H9 (cell line): ENCODE measurements around the gene SH3BGR. TPM values are rescaled to one million over a fixed set of nuclear protein-coding genes. Genes with fewer than 3 reads are reported as not detected.

ENCODE experiments used
- DNase-seq: peaks from one replicate; pipeline ENCODE4 v3.0.0-alpha.2; 2017
- H2AFZ ChIP-seq: one replicate; pipeline ENCODE4 v1.6.1; 2013; ENCODE audit warnings: mild to moderate bottlenecking, low read length, control low read depth, moderate library complexity
- H2AK5ac ChIP-seq: 2 replicates; pipeline ENCODE4 v1.6.1; 2013; ENCODE audit warnings: low read length, control low read depth, mixed read lengths; ENCODE audit not compliant: insufficient read length
- H2BK120ac ChIP-seq: one replicate; pipeline ENCODE4 v1.6.1; 2013; ENCODE audit warnings: low read depth, mild to moderate bottlenecking, low read length, control low read depth, inconsistent platforms; ENCODE audit not compliant: poor library complexity, severe bottlenecking
- H2BK12ac ChIP-seq: 2 replicates; pipeline ENCODE4 v1.6.1; 2013; ENCODE audit warnings: low read length, control low read depth, mixed read lengths, low read depth; ENCODE audit not compliant: insufficient read length
- H2BK15ac ChIP-seq: 2 replicates; pipeline ENCODE4 v1.6.1; 2013; ENCODE audit warnings: low read depth, low read length, control low read depth
- H2BK20ac ChIP-seq: one replicate; pipeline ENCODE4 v1.6.1; 2013; ENCODE audit warnings: low read depth, mild to moderate bottlenecking, low read length, control low read depth, inconsistent platforms; ENCODE audit not compliant: poor library complexity, severe bottlenecking
- H2BK5ac ChIP-seq: 2 replicates; pipeline ENCODE4 v1.6.1; 2013; ENCODE audit warnings: low read length, control low read depth, mixed read lengths; ENCODE audit not compliant: insufficient read length
- H3K14ac ChIP-seq: 2 replicates; pipeline ENCODE4 v1.6.1; 2013; ENCODE audit warnings: low read length, control low read depth; ENCODE audit not compliant: insufficient read depth
- H3K18ac ChIP-seq: 2 replicates; pipeline ENCODE4 v1.6.1; 2013; ENCODE audit warnings: low read depth, mild to moderate bottlenecking, mixed read lengths, low read length, control low read depth; ENCODE audit not compliant: insufficient read length
- H3K23ac ChIP-seq: 2 replicates; pipeline ENCODE4 v1.6.1; 2013; ENCODE audit warnings: low read length, control low read depth, mixed read lengths, low read depth; ENCODE audit not compliant: insufficient read length
- H3K23me2 ChIP-seq: 2 replicates; pipeline ENCODE4 v1.6.1; 2013; ENCODE audit warnings: low read depth, mild to moderate bottlenecking, mixed read lengths, low read length, control low read depth; ENCODE audit not compliant: insufficient read length, poor library complexity, severe bottlenecking
- H3K27ac ChIP-seq: 2 replicates; pipeline ENCODE4 v1.5.1; 2013; ENCODE audit warnings: low read length, control low read depth, mixed read lengths, low read depth; ENCODE audit not compliant: insufficient read length
- H3K27me3 ChIP-seq: 2 replicates; pipeline ENCODE4 v1.6.1; 2013; ENCODE audit warnings: low read length, control low read depth, inconsistent platforms; ENCODE audit not compliant: insufficient read depth
- H3K4ac ChIP-seq: 2 replicates; pipeline ENCODE4 v1.6.1; 2013; ENCODE audit warnings: low read depth, mild to moderate bottlenecking, control low read depth, inconsistent platforms, low read length, moderate library complexity
- H3K4me1 ChIP-seq: 2 replicates; pipeline ENCODE4 v1.6.1; 2013; ENCODE audit warnings: low read length, control low read depth, inconsistent platforms; ENCODE audit not compliant: insufficient read depth
- H3K4me2 ChIP-seq: 2 replicates; pipeline ENCODE4 v1.6.1; 2013; ENCODE audit warnings: low read length, control low read depth, mixed read lengths; ENCODE audit not compliant: insufficient read length, insufficient read depth
- H3K56ac ChIP-seq: 2 replicates; pipeline ENCODE4 v1.6.1; 2013; ENCODE audit warnings: low read depth, mild to moderate bottlenecking, mixed read lengths, low read length, control low read depth; ENCODE audit not compliant: insufficient read length
- H3K79me1 ChIP-seq: 2 replicates; pipeline ENCODE4 v1.6.1; 2013; ENCODE audit warnings: low read depth, mild to moderate bottlenecking, moderate library complexity, low read length, control low read depth, inconsistent platforms; ENCODE audit not compliant: insufficient read depth, poor library complexity, severe bottlenecking
- H3K79me2 ChIP-seq: 2 replicates; pipeline ENCODE4 v1.6.1; 2013; ENCODE audit warnings: low read length, control low read depth, inconsistent platforms; ENCODE audit not compliant: insufficient read depth
- H3K9ac ChIP-seq: 2 replicates; pipeline ENCODE4 v1.6.1; 2013; ENCODE audit warnings: low read length, control low read depth, mixed read lengths; ENCODE audit not compliant: insufficient read length; ENCODE audit errors: extremely low read depth
- H3K9me3 ChIP-seq: one replicate; pipeline ENCODE4 v1.6.1; 2013; ENCODE audit warnings: low read depth, low read length, inconsistent platforms; ENCODE audit not compliant: control insufficient read depth
- H3T11ph ChIP-seq: one replicate; pipeline ENCODE4 v1.6.1; 2013; ENCODE audit warnings: mild to moderate bottlenecking, low read length, control low read depth, inconsistent platforms
- H4K20me1 ChIP-seq: one replicate; pipeline ENCODE4 v1.6.1; 2013; ENCODE audit not compliant: control insufficient read depth, insufficient read length, insufficient read depth
- H4K5ac ChIP-seq: 2 replicates; pipeline ENCODE4 v1.6.1; 2013; ENCODE audit warnings: low read depth, mild to moderate bottlenecking, mixed read lengths, low read length, control low read depth; ENCODE audit not compliant: insufficient read length
- H4K8ac ChIP-seq: replicated peaks from 2 replicates; pipeline ENCODE4 v1.6.1; 2013; ENCODE audit warnings: low read length, control low read depth, mixed read lengths, low read depth; ENCODE audit not compliant: insufficient read length
- H4K91ac ChIP-seq: 2 replicates; pipeline ENCODE4 v1.6.1; 2013; ENCODE audit warnings: low read depth, mild to moderate bottlenecking, moderate library complexity, mixed read lengths, low read length, control low read depth; ENCODE audit not compliant: insufficient read length
- H3K27ac Mint-ChIP-seq, 3 experiments: 2 replicates in 2 of 3; 3 replicates in 1 of 3; pipeline ENCODE4 v1.8.0; 2020 to 2021; ENCODE audit warnings: mixed read lengths in 3 of 3, mild to moderate bottlenecking in 1 of 3, moderate library complexity in 1 of 3
- H3K27me3 Mint-ChIP-seq: 2 replicates; pipeline ENCODE4 v1.8.0; 2021; ENCODE audit warnings: low read depth, mild to moderate bottlenecking, moderate library complexity, mixed read lengths
- H3K36me3 Mint-ChIP-seq, 3 experiments: 2 replicates in 2 of 3; 3 replicates in 1 of 3; pipeline ENCODE4 v1.8.0; 2020 to 2021; ENCODE audit warnings: low read depth in 3 of 3, mixed read lengths in 3 of 3; ENCODE audit not compliant: insufficient read depth in 1 of 3
- H3K4me1 Mint-ChIP-seq, 2 experiments: 2 replicates each; pipeline ENCODE4 v1.8.0; 2020; ENCODE audit warnings: mixed read lengths in 2 of 2
- H3K4me3 Mint-ChIP-seq, 2 experiments: 2 replicates in 1 of 2; 3 replicates in 1 of 2; pipeline ENCODE4 v1.8.0; 2020 to 2021; ENCODE audit warnings: mild to moderate bottlenecking in 2 of 2, mixed read lengths in 2 of 2, moderate library complexity in 1 of 2
- H3K9me3 Mint-ChIP-seq, 2 experiments: 2 replicates in 1 of 2; 3 replicates in 1 of 2; pipeline ENCODE4 v1.8.0; 2020; ENCODE audit warnings: mild to moderate bottlenecking in 2 of 2, mixed read lengths in 2 of 2, moderate library complexity in 1 of 2
- CTCF ChIP-seq: fragments of 200-600 bp; sonication (generic); conservative IDR thresholded peaks from 3 replicates; pipeline ENCODE4 v1.8.0; 2021; ENCODE audit warnings: antibody characterized with exemption, mild to moderate bottlenecking
- WGBS: extraction: QIAGEN DNeasy Blood & Tissue Kit; methylation state at CpG from one replicate; pipeline ENCODE4 v1.1.7; 2013; ENCODE audit warnings: missing lambda C conversion rate, low lambda C conversion rate, mixed read lengths; ENCODE audit not compliant: insufficient read length; ENCODE audit errors: extremely low coverage; 5-methylcytosine and 5-hydroxymethylcytosine counted together
- total RNA-seq: library from RNA; stranded (reverse); gene quantifications from 2 replicates; pipeline ENCODE4 v1.2.1, GENCODE V29; 2021

Gene SH3BGR
- total RNA-seq, 1 experiment from 2014 or later: 2.9 TPM

DNA sequence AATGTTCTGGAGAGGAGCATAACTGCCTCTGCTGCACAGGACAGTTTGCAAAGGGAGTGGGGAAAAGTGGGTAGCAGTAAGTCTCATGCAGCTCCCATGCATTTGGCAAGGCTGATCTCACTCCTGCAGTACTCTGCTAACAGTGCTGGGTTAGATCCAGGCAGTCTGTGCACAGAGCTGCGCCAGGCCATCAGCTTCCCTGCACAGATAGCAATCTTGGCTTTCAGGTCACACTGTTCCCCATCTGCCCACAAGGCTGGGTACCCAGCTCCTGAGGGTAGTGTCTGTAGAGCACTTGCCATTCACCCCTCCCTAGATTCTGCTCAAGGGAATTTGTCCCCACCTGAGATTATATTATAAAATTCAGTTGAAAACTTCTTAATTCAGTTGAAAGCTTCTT lies 72.1 kb downstream of the SH3BGR start:
- peaks cover 0 to 5% (median 2%) of the 10 kb centered on the region in 3 experiments; a peak in 3 of 7 replicates for H3K36me3 Mint-ChIP-seq

More for the DNA sequence above, 72.1 kb downstream of the SH3BGR start:
- Histone ChIP-seq H4K8ac (no peak overlapping the region), H2BK12ac (no peak overlapping the region), H4K5ac (no peak overlapping the region), H4K91ac (no peak overlapping the region), H3K4ac (no peak overlapping the region), H3K4me2 (no peak overlapping the region), H2BK120ac (no peak overlapping the region), H3K79me1 (no peaks in the 10 kb centered on the region), H2BK20ac (no peak overlapping the region), H3K9me3 (no peaks in the 10 kb centered on the region), H3K23ac (no peak overlapping the region), H3K18ac (no peak overlapping the region), H3K56ac (no peak overlapping the region), H3K14ac (no peak overlapping the region), H4K20me1 (no peaks in the 10 kb centered on the region), H3K4me1 (peaks cover 2% of the 10 kb centered on the region; the same call in 1 of the 2 replicates), H3K27me3 (no peaks in the 10 kb centered on the region), H2BK5ac (no peak overlapping the region), H2AFZ (no peak overlapping the region), H3K79me2 (no peaks in the 10 kb centered on the region), H3T11ph (no peak overlapping the region), H3K23me2 (no peaks in the 10 kb centered on the region), H3K27ac (no peak overlapping the region), H2AK5ac (no peak overlapping the region), H2BK15ac (no peak overlapping the region), H3K9ac (no peak overlapping the region)
- peak overlapping the region in 1 of 3 experiments; percentile 91; a peak in 3 of 7 replicates for H3K27ac Mint-ChIP-seq
- H3K9me3 Mint-ChIP-seq: no peaks in the 10 kb centered on the region; a peak in 1 of 5 replicates
- TF ChIP-seq CTCF: no peak
- DNase-seq: no peak
- H3K4me1 Mint-ChIP-seq: peaks cover 31 to 46% of the 10 kb centered on the region in 2 experiments
- H3K4me3 Mint-ChIP-seq: no peak overlapping the region
- H3K27me3 Mint-ChIP-seq: no peaks in the 10 kb centered on the region; the same call in none of the 2 replicates
- no CpG with 5 or more reads among the region's 1 CpG for WGBS
